NCI-H1048 (cell line): ENCODE results near the gene SURF4.
"Not testable (repeated sequence)": the region's sequence is repeated elsewhere in the genome, so short reads cannot be mapped to it uniquely, and the experiment has no call there.

Source experiments
- DNase-seq: peaks from one replicate; lab custom pipeline; 2025; lab: John Stamatoyannopoulos, UW

The SURF4 gene

DNA sequence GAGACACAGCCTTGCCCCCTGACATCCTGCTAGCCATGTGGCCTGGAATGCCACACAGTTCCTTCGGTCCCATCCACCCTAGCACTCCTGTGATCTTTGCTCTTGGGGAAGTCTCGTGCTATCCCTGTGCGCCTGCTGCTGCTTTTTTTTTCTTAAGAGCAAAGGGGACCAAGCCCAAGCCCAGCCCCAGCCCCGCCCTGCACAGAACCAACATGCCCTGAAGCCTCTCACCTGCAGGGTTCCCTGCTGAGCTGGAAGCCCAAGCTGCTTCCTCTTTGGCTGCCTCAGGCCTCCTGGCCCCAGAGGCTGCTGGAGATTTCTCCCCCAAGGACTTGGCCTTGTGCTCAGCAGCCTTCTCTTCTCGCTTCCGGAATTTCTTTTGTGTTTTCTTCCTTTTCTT is 41.7 kb downstream of the SURF4 start:
- no peak for DNase-seq

DNA sequence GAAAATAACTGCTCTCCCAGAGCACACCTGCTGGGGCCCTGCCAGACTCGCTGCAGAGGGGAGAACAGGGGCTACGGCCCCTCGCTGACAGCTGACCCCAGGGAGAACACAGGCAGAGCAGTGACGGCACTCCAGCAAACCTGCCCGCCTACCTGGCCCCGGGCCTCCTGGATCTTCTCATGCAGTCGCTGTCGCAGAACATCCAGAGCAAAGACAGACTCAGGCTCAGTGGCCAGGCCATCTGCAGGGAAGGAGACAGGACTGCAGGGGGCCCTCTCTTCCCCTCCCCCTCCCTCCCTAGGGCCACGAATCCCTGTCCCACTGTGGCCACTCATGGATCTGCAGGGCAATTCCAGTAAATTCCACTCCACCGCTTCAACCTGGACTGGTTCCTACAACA is 42.3 kb downstream of the SURF4 start:
- no peak for DNase-seq

DNA sequence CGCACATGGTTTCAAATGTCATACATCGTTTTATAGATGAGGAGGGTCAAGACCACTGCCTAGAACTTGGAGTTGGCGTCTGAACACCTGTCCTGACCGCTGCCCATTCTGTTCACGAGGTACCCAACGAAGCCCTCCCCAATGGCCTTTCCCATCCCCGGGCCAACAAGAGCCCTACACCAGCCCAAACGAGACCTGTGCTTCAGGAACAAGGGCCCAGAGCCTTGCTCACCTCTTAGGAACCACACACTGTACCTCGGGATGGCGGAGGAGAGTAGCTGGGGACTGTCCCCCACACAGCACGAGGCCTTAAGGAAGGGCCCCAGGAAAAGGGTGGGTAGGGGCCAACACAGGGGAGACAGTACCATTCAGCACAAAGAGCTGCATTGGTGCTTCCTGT is 42.8 kb downstream of the SURF4 start:
- no peak for DNase-seq

DNA sequence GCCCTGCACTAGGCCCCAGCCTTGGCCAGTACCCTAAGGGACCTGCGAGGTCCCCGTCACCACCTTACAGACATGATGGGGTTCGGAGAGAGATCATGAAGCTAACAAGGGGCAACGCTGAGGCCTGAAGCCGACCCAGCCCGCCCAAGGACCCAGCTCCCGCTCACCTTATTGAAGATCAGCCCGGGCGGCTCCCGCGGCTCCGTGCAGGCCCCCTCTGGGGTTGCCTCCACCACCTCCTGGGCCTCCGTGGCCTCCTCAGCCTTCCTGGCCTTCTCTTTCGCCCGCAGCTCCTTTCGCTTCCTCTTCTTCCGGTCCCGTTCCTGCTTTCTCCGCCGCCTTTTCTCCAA is 43.5 kb downstream of the SURF4 start:
- DNase-seq, result no peak

DNA sequence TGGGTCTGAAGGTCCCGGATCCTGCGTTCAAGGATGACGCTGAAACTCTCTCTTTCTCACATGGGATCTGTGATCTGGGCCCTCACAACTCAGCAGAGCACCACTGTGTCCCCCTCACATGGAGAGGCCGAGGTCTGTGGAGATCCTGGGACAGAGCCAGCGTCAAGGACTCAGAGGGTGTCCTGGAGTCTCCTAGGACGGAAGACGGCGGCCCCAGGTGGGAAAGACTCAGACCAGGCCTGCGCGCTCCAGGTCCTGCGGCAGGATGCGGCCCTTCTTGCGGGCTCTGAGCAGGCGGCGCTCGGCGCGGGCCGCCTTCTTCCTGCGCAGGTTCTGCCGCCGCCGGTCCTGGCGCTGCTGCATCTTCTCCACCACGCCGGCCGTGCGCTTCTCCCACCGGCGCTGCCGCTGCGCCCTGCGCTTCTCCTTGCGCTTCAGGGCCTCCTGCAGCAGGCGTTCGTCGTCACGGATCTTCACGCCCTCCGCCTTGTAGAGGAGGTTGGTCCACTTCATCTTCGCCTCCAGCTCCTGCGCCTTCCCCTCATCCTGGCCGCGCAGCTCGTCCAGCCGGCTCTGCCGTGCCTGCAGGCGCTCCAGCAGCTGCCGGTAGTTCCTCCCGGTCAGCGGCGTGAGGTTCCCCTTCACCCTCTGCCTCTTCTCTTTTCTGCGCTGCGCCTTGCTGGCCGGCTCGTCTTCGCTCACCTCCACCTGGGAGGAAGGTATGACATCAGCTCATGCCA is 44.0 kb downstream of the SURF4 start:
- DNase-seq, result no peak

DNA sequence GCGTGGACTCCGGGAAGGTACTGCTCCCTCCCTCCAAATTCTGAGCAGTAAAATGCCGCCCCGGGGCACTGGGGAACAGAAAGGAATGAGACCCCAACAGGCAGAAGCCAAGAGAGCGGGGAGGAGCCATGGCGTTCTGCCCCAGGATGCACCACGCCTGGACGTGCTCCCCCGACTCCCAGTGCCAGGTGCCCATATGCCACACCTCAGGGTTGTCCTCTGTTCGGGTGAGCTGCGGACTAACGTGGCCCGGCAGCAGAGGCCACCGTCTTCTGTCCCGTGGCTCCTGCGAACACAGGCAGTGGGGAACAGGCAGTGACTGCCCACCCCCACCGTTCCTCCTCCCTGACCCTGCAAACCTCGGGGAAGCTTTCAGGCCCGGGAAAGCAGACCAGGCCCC is 44.6 kb downstream of the SURF4 start:
- DNase-seq, result no peak

DNA sequence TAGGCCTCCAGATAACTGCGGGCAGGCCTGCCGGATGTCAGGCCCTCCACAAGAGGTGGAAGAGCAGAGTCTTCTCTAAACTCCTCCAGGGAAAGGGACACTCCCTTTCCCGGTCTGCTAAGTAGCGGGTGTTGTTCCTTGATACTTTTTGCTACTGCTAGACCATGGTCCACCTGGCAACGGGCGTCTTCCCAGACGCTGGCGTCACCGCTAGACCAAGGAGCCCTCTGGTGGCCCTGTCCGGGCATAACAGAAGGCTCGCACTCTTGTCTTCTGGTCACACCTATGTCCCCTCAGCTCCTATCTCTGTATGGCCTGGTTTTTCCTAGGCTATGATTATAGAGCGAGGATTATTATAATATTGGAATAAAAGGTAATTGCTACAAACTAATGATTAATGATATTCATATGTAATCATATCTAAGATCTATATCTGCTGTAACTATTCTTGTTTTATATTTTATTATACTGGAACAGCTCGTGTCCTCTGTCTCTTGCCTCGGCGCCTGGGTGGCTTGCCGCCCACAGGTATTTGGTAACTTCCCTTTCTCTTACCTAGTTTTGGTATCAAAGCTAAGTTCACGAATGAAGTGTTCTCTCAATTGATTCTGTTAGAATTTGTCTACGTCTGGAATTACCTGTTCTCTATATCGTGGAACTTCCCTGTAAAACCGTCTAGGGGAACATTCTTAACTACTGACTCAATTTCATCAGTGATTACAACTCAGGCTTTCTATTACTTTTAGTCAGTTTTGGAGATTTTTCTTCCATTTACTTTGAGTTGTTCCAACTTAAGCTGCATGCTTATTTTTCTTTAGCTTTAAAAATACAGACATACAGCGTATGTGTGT is 46.3 kb downstream of the SURF4 start:
- DNase-seq, result not testable (repeated sequence)

DNA sequence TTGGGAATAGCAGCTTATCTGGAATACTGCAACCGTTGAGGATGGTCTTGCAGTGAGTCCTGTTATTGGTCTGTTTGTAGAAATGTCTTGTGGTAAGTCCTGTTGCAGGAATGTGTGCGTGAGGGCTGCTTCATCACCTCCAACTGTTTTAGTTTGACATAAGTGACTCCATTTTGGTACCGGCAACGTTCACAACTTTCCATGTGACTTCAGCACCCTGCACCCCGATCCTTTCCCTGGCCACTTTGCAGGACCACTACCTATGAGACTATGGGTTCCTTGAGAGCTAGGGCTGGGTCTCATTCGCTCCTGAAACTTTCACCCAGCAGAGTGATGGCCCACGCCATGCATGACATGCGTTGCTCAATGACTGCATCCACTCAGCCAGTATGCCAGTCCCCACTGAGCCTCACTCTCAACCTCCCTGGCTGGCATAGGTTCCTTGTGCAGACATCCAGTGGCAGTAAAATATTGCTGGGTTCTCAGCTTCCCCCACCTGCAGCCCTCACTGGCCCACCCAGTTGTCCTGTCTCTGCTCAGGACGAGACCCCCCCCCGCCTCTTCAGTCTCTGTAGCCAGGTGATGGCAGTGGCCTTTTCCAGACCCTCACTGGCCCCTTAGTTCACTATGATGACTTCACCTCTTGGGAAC is 47.9 kb downstream of the SURF4 start:
- DNase-seq, result no peak

DNA sequence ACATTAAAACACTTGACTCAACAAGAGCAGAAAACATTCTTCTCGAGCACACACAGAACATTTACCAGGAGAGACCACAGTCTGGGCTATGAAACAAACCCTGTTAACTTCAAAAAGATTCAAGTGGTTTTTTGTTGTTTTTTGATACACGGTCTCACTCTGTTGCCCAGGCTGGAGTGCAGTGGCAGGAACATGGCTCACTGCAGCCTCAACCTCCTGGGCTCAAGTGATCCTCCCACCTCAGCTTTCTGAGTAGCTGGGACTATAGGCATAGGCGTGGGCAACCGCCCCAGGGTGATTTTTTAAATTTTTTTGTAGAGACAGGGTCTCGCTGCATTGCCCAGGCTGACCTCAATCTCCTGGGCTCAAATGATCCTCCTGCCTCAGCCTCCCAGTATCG is 48.8 kb downstream of the SURF4 start:
- not testable (repeated sequence) for DNase-seq

DNA sequence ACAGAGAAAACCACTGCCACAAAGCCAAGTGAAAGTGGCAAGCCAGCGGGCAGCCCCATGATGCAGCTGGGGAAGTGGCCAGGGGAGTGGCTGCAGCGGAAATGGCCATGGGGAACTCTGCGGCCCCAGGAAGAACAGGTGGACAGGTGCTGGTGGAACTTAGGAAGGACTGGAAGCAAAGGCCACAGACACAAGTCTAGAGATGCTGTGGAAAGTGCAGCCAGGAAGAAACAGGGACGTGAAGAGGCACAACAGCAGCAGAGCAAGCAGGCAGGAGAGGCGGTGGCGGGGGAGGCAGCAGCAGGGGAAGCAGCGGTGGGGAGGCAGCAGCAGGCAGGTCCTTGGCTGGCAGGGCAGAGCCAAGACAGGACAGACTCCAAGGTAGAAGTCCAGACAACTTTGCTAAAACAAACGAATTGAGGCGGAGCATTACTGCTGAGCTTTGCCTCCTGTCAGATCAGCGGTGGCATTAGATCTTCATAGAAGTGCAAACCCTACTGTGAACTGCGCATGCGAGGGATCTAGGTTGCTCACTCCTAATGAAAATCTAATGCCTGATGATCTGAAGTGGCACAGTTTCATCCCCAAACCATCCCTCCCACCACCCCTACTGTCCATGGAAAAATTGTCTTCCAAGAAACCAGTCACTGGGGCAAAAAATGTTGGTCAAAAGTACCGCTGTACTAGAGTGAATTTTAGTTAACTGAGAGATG is 51.7 kb downstream of the SURF4 start:
- DNase-seq, result no peak

DNA sequence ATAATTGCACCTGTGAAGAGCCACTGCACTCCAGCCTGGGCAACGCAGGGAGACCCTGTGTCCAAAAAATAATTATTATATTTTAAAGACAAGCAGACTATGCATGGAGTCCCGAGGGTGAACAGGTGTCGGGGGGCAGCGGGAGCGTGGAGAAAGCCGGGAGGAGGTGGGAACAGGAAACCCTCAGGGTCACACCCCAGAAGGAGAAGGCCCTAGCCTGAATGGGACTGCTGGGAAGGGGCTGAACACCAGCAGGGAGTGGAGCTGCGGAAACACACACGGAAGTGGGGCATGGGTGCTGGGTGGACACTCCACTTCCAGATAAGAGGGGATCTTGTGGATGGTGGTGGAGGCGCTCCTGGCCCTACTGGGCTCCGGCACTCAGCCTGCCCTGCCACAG is 52.6 kb downstream of the SURF4 start:
- DNase-seq, result no peak

DNA sequence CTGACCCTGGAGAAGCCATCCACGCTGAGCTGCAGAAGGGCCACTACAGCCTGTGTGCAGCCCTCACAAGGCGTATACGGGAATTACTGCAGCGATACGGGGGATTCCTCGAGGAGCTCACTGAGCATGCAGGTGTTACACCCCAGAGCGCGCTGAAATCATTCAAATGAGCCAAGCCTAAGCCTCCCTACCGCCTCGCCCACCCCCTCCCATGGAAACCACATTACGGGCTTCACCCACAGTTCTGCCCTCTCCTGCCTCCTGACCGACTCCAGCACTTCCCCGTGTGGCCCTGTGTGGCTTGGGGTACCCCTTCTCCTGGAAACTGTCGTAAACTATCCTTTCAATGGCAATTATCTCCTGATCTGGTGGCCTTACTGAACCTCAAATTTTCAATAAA is 53.2 kb downstream of the SURF4 start:
- DNase-seq, result no peak

DNA sequence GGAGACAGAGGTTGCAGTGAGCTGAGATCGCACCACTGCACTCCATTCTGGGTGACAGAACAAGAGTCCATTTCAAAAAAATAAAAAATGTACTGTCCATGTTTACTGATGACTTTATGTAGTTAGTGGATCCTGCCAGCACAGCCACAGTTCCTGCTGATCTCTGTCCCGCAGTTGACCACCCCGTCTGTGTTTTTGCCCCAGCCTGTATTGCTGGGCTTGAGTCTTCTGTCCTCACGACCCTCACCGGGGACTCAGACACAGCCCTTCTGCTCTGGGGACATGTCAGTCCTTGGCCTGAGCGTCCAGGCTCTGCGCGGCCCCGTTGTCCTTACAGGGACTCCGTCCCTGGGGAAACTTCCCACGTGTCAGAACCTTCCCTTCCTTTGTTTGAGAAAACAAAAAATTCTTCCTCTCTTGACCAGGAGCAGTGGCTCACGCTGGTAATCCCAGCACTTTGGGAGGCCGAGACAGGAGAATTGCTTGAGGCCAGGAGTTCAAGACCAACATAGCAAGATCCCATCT is 54.4 kb downstream of the SURF4 start:
- no peak for DNase-seq

DNA sequence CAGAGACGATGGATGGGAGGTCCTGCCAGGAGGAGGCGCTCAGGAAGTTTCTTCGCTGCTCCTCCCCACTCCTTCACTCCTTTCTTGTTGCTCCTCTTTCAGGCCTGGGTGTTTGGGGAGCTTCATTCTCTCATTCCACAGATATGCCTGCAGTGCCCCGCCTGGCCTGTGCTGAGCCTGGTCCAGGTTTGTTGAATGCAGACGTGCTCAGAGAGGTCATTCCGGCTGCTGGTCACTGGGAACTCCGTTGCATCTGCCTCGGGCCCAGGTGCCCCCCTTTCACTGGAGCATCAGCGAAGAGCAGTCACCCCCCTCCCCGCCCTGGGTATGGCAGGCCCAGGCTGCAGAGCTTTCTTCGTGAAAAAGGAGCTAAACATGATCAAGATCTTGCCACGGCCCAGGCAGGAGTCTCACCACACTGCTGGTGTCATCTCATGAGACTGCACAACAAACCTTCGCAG is 55.4 kb downstream of the SURF4 start:
- no peak for DNase-seq

DNA sequence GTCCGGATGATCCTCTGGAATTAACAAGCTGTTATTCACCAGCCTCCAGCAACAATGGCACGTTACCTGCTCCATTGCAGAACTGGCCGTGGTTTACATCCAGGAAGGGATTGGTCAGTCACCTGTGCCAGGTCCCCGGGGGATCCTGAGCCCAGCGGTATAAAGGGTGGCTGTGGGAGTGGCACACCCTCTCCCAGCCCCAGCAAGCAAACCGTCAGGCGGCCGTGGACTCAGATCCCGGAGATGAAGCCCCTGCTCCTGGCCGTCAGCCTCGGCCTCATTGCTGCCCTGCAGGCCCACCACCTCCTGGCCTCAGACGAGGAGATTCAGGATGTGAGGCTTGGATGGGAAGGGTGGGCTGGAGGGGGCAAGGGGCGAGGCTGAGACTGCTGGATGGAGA is 58.3 kb downstream of the SURF4 start:
- not testable (repeated sequence) for DNase-seq

DNA sequence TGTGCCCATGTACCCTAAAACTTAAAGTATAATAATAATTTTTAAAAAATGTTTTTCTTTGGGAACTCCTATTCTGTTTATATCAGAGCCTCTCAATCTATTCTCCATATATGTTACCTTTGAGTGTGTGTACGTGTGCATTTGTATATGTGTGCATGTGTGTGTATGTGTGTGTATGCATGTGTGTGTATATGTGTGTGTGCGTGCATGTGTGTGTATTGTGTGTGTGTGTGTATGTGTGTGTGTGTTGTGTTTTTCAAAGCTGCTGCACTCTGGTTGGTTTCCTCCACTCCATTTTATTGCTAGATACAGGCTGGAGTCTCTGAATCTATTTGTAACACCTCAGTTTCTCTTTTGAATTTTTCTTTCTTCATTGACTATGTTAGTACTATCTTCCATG is 59.9 kb downstream of the SURF4 start:
- no peak for DNase-seq
